DND-41 (cell line): ENCODE measurements around the gene XPR1.

Experiments used
- CTCF ChIP-seq: IDR thresholded peaks from 2 replicates; pipeline ENCODE4 v1.5.1; 2012; ENCODE audit warnings: borderline replicate concordance, low read length, moderate library complexity, mild to moderate bottlenecking; ENCODE audit not compliant: poor library complexity, severe bottlenecking; ENCODE audit errors: extremely low read depth
- EZH2 ChIP-seq: IDR thresholded peaks from 3 replicates; pipeline ENCODE4 v1.6.1; 2012; ENCODE audit warnings: borderline replicate concordance, low read depth, mild to moderate bottlenecking, moderate library complexity, low read length, inconsistent platforms; ENCODE audit not compliant: severe bottlenecking

- TF ChIP-seq EZH2 (no peak), CTCF (no peak)
Measured at GRCh38 chr1:180896161-180896560, 264.3 kb downstream of the XPR1 start.
